Renal pelvis (tissue), 12 donors: ENCODE data around the gene EPYC. TPM values are rescaled to one million over a fixed set of nuclear protein-coding genes. Genes with fewer than 3 reads are reported as not detected.

ENCODE experiments used
- DNase-seq: peaks from one replicate; pipeline ENCODE4 v3.0.0-alpha.2; 2013
- long read RNA-seq, 16 experiments: transcript quantifications; one replicate each; lab custom pipeline, GENCODE V29; 2026
- polyA plus RNA-seq, 3 donors: library from polyadenylated mRNA; unstranded; fragments of 120-200 nt; gene quantifications; one replicate each; pipeline ENCODE4 v1.2.1, GENCODE V29; 2013; ENCODE audit not compliant: insufficient read length in 3 of 3

EPYC gene
- not detected for polyA plus RNA-seq
- long read RNA-seq, donor 1 = 0 reads
- long read RNA-seq, donor 2 = 0 reads
- long read RNA-seq, donor 3 = 0 reads
- long read RNA-seq, donor 4 = 0 reads
- long read RNA-seq, donor 5 = 0 reads
- long read RNA-seq, donor 6 = 0 reads
- long read RNA-seq, donor 7 = 0 reads
- long read RNA-seq, donor 8 = 0 reads
- long read RNA-seq, donor 9 = 0 reads
- long read RNA-seq, donor 10 = 0 reads
- long read RNA-seq, donor 11 = 0 reads
- long read RNA-seq, donor 12 = 0 reads
- long read RNA-seq, donor 13 = 0 reads
- long read RNA-seq, donor 14 = 0 reads
- long read RNA-seq, donor 15 = 0 reads
- long read RNA-seq, donor 16 = 0 reads

GRCh38 chr12:91004872-91005271 lies at the start of gene EPYC:
TSS of gene EPYC (minus strand) at chr12:91004972. CDS start at chr12:91002565, 2,407 bp downstream.
- no peak for DNase-seq

DNA sequence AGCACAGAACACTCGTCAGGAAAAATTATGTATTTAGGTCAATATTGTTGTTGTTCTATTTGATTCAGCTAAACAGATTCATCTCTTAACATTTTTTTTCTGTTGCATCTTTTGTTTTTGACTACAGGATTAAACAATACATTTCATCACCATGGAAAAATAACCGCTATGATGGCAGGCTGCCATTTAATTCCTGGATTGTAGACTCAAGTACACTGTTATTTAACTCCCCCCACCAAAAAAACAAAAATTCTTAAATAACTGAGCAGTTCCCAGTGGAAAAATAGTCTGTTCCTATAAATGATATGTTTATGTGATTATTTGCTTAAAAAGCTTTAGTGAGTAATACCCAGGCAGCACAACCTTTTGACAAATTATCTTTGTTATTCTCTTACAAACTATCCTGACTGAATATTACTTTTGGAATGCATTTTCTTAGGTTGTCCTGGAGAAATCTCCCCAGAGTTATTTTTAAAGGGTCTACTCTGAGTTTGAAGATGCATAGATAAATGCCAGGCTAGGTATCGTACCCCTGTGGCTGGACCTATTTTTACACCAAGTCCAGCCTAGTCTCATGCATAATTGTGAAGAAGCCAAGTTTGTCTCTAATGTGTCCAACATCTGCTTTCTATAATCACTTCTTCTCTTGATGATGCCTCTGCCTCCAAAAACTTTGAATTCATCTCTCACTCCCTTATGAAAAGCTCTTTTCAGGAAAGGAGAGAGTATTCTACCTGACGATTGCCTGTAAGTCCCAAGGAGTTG lies 49.4 kb upstream of the EPYC start:
- DNase-seq = no peak

GRCh38 chr12:91052026-91052425 lies 47.3 kb upstream of the EPYC start:
- no peak for DNase-seq

DNA sequence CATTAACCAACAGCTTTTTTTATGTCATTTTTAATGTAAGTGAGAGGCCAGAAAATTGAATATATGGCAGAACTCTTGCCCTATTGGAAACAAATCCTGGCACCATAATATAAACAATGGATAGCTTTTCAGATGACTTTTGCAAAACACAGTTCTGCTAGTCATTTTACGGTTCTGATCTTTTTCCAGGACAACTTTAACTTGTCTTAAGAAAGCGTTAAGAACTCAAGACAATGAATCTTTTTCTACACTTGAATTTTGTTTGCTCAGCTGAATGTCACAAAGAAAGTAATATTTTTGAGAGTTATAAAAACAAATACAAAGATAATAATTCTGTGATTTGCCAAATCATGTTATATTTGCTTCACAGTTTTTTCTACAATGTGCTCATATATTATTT lies 39.8 kb upstream of the EPYC start:
- no peak for DNase-seq

DNA sequence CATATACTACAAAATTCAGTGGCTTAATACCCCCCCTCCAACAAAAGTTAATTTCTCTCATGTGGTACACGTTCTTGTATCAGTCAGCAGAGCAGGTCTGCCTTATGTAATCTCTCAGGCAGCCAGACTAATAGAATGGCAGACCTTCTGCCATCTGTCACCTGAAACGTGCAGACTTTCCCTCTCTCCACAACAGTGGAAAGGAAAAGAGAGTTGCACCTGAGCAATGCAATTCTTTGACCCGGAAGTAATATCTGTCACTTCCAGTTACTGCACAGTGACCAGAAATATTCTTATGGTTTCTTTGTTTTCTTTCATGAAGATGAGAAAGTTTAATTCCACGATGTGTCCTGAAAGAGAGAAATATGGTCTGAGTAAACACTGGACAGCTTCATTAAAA lies 38.6 kb upstream of the EPYC start:
- DNase-seq = no peak

- no peak for DNase-seq
Observed at GRCh38 chr12:91040096-91040755, 35.5 kb upstream of the EPYC start.

DNA sequence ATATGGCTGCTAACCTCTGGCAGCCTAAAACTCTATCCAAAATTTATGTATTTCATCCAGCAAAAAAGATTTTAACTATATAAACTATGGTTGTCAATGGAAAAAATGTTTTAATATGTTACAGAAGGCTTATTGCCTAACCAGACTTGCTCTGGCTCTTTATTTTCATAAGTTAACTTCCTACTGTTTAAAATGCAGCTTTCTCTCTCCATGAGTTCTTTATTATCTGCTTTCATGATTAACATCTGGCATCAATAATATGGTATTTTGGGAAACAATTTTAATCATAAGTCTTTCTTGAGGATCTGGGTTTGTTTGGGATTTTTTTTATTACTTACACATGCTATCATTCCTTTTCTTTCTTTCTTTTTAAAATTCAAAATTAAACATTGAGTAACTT lies 32.5 kb upstream of the EPYC start:
- DNase-seq = no peak

- DNase-seq = no peak
Observed at GRCh38 chr12:91033251-91033650, 28.5 kb upstream of the EPYC start.

- no peak for DNase-seq
Observed at GRCh38 chr12:91023326-91024004, 18.7 kb upstream of the EPYC start.

- no peak for DNase-seq
Observed at GRCh38 chr12:91021076-91021475, 16.3 kb upstream of the EPYC start.

DNA sequence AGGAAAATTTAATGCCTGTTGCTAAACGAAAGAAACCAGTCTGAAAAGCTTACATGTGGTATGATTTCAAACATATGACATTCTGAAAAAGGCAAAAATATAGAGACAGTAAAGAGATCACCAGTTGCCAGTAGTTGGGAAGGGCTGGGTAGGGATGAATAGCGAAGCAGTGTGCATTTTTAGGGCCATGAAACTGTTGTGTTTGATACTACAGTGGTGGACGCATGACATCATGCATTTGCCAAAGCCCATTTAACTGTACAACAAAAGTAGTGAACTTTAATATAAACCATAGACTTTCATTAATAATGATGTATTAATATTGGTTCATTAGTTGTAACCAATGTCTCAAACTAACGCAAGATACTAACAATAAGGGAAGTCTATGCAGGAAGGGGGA lies 14.7 kb upstream of the EPYC start:
- no peak for DNase-seq

GRCh38 chr12:91017511-91018263 lies 12.9 kb upstream of the EPYC start:
- DNase-seq = no peak

- no peak for DNase-seq
Observed at GRCh38 chr12:91017043-91017442, 12.3 kb upstream of the EPYC start.

- no peak for DNase-seq
Observed at GRCh38 chr12:91009319-91009950, 4.7 kb upstream of the EPYC start.

DNA sequence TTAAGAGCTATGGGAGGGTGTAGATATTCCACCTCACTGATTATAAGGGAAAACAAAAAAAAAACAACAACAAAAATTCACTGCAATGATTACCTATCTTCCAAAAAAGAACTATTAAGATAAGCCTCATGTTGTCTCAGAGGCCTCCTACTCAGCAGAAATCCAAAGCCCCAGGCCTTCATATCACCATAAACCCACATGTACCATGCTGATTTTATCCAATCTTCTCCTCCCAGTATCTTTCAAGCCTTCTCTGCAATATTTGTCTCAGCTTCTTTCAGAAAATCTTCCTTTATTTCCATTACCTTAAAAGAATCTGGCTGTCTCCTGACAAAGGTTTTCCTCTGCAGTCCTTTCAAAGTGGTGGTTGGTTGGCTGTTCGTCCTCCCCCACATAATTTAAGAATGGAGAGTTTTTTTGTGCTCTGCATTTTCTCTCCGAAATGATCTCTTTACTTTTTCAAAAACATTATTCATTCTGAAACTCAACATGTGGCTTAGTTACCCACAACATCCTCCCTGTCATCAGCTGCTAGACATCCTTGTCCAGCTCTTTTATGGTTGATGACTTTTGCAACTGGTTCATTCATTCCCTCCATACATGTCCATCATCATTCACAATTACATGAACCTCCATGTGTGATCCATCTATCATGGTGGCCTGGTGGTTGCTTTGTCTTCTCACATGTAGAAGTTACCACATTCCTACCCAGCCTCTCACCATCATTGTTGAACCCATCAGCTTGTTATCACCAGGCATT lies 2.9 kb upstream of the EPYC start:
- no peak for DNase-seq

- no peak for DNase-seq
Observed at GRCh38 chr12:91003737-91004136, 1.0 kb downstream of the EPYC start.

DNA sequence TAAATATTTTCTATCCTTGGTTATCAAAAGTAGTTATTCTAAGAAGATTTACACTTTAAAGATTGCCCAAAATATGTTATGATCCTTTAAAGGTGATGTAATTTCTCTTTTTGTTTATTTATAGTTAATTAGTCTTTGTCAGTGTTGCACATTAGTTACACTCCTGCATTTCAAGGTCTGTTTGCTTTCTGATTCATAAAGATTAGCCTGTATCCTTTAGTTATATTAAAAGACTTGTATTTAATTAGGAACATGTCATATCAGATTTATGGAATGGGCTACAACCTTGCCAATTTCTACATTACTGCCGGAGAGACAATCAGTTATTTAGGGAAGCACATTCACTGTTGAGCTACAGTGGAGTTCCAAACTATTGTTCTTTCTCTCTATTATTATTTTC lies 3.5 kb downstream of the EPYC start:
- DNase-seq = no peak

DNA sequence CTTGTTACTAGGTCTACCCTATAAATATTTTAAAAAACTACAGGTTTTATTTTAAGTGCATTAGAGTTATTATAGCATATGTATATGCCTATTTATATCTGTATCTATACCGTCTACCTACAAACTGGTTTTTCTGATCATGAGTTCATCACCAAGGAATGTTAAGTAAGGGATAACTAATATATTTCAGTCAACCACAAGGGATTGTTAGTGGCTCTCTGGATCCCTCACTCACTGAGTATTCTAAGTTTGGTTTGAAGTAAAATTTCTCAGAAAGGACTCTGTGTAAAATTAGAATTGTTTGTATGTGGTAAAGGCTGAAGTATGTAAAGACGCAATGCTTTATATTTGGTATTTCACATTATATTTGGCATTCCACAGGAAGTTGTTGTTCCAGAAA lies 4.8 kb downstream of the EPYC start:
- no peak for DNase-seq

DNA sequence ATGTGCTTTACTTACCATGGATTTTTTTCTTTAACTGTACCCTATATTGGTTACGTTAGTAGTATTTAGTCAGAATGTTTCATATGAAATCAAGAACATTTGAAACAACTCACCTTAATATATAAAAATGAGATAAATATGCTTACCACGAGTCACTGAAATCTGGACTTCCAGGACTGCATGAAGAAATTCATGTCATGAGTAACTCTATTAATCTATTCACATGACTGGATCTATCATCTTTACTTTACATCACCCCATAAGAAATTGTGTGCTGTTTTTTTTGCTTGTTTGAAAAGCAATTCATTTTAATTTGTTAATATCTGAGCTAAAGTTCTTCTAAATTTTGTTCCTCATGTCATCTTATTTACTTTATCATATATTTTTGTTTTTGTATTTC lies 5.2 kb downstream of the EPYC start:
- DNase-seq = no peak

- DNase-seq = no peak
Observed at GRCh38 chr12:90995010-90995409, 9.8 kb downstream of the EPYC start.
